Cardiac fibroblast (primary cell): Measurements from ENCODE around the gene BAD.

ENCODE experiments used
- DNase-seq, 2 donors: peaks; one replicate each; pipeline versions ENCODE4 v3.0.0 to v3.0.0-alpha.2; 2010; ENCODE audit warnings: low read depth in 2 of 2
- H3K4me3 ChIP-seq, 2 donors: replicated peaks in 1 of 2; 1 replicate in 1 of 2; 2 replicates in 1 of 2; pipeline ENCODE4 v1.5.1; 2011; ENCODE audit warnings: low read depth in 2 of 2, low read length in 2 of 2, mild to moderate bottlenecking in 2 of 2, moderate library complexity in 1 of 2
- CTCF ChIP-seq: IDR thresholded peaks from one replicate; pipeline ENCODE4 v1.5.1; 2011; ENCODE audit warnings: low read depth, mild to moderate bottlenecking, low read length, inconsistent platforms

BAD gene

GRCh38 chr11:64235437-64236161, 48.9 kb downstream of the BAD start:
- no peak for TF ChIP-seq CTCF
- DNase-seq = no peak

GRCh38 chr11:64234647-64235379, 49.7 kb downstream of the BAD start:
- no peak for TF ChIP-seq CTCF
- no peak for DNase-seq
- peak overlapping the region; percentile 65 to 81 for H3K4me3 ChIP-seq

More at GRCh38 chr11:64235437-64236161, 48.9 kb downstream of the BAD start:
- H3K4me3 ChIP-seq = peak overlapping the region; percentile 65 to 81

- no peak for TF ChIP-seq CTCF
- peak within 1 kb of the TSS; percentile 65 to 81 for H3K4me3 ChIP-seq
- peak in 1 of 2 donors; percentile 70 for DNase-seq
Observed at GRCh38 chr11:64233913-64234586, 50.4 kb downstream of the BAD start, which contains the start of gene VEGFB. TSS of gene VEGFB (plus strand) at chr11:64234584. CDS start at chr11:64234834, 250 bp downstream.

GRCh38 chr11:64232967-64233315, 51.5 kb downstream of the BAD start:
- TF ChIP-seq CTCF = no peak
- DNase-seq = no peak
- no peak overlapping the region for H3K4me3 ChIP-seq

GRCh38 chr11:64232182-64232966, 52.1 kb downstream of the BAD start:
- no peak overlapping the region for H3K4me3 ChIP-seq
- DNase-seq = no peak
- no peak for TF ChIP-seq CTCF

- DNase-seq = no peak
- H3K4me3 ChIP-seq = no peak overlapping the region
- no peak for TF ChIP-seq CTCF
Observed at GRCh38 chr11:64231546-64231945, 52.9 kb downstream of the BAD start.
